ENCODE results near the gene ARHGEF4. TPM values are rescaled to one million over a fixed set of nuclear protein-coding genes. Genes with fewer than 3 reads are reported as not detected.

Gene ARHGEF4
- total and polyA plus RNA-seq, 10 of the 15 experiments (the other 5 are each of a cell fraction or from before 2014, with no cell fraction given) = 0.02 to 0.24 (median 0.16) TPM; not detected in 6

DNA sequence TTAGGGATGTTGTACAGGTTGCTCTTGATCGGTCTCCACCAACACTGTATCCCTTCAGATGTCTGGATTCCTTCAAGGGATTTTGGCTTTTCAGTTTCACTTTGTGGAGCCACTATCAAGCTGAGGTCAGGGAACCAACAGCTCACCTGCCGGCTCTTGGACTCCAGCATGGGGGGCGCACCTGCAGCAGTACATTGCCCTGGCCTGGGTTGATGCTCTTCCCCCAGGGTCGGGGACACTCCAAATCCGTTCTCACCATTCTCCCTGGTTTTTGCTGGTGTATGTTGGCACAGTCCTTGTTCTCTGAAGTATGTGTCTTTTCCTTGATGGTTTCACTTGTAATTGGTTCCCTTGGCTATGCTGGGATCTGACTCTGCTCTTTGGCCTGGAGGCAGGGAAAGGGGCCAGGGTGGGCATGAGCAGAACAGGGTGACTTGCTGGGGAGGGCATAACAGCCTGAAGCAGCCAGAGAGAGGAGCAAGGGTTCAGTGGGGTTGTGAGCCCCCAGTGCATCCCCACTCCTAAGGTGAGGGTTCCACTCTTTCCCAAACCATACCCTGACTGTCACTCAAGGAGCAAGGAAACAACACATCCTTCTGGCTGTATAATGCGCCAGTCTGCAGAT is 5.1 kb downstream of the ARHGEF4 start:
- FAIRE-seq = no peak
- POLR2A ChIA-PET = interaction anchor here (0.5 kb wide), 1 partner anchor 534 kb away, joined by 4 read pairs; no protein-coding TSS in a partner anchor
- Histone ChIP-seq H3K79me2 (ENCODE audit: control insufficient read depth, insufficient read depth, low read length) (no peaks in the 10 kb centered on the region), H3K9me3 (replicated peaks; ENCODE audit: control insufficient read depth, insufficient read depth, low read length) (no peaks in the 10 kb centered on the region), H3K4me3 (no peak overlapping the region), H4K20me1 (ENCODE audit: control insufficient read depth, insufficient read depth) (no peaks in the 10 kb centered on the region), H3K4me2 (ENCODE audit: control insufficient read depth, insufficient read depth) (no peak overlapping the region), H3K27me3 (replicated peaks in 1 of 2; ENCODE audit: control insufficient read depth in 2 of 2, insufficient read depth in 2 of 2, low read length in 1 of 2) (peaks cover 0 to 3% of the 10 kb centered on the region in 2 experiments; a peak in 3 of 4 replicates), H2AFZ (ENCODE audit: control insufficient read depth, low read depth, low read length) (no peak overlapping the region), H3K27ac (ENCODE audit: control insufficient read depth, insufficient read depth) (no peak overlapping the region), H3K36me3 (ENCODE audit: control insufficient read depth in 2 of 2, insufficient read depth in 2 of 2, low read length in 1 of 2) (no peaks in the 10 kb centered on the region), H3K4me1 (ENCODE audit: control insufficient read depth, insufficient read depth, low read length) (no peaks in the 10 kb centered on the region), H3K9ac (ENCODE audit: control insufficient read depth, insufficient read depth, low read length) (no peak overlapping the region)
- intact Hi-C loops (cut with micrococcal nuclease; ENCODE audit: unreplicated experiment) = no loop called here
- BruUV-seq (replicated peaks) = no TSS peak
- ATAC-seq = no peak
- TF ChIP-seq RUNX3 (IDR thresholded peaks at IDR 0.05; ENCODE audit: low read length) (no peak), PML (IDR thresholded peaks at IDR 0.05; ENCODE audit: low read length) (no peak), YBX1 (IDR thresholded peaks at IDR 0.05) (no peak), SMAD1 (IDR thresholded peaks at IDR 0.05; ENCODE audit: low read depth, partially characterized antibody) (no peak), NR2C2 (IDR thresholded peaks at IDR 0.05; ENCODE audit: borderline replicate concordance, control insufficient read depth, insufficient read length, low read depth) (no peak), EED (IDR thresholded peaks at IDR 0.05; ENCODE audit: low read depth) (no peak), MEF2B (IDR thresholded peaks at IDR 0.05; ENCODE audit: partially characterized antibody, poor library complexity, severe bottlenecking) (no peak), DPF2 (IDR thresholded peaks at IDR 0.05) (no peak), NFXL1 (IDR thresholded peaks at IDR 0.05; ENCODE audit: borderline replicate concordance) (no peak), HDGF (IDR thresholded peaks at IDR 0.05) (no peak)
- TF ChIP-seq, protein P1, sequence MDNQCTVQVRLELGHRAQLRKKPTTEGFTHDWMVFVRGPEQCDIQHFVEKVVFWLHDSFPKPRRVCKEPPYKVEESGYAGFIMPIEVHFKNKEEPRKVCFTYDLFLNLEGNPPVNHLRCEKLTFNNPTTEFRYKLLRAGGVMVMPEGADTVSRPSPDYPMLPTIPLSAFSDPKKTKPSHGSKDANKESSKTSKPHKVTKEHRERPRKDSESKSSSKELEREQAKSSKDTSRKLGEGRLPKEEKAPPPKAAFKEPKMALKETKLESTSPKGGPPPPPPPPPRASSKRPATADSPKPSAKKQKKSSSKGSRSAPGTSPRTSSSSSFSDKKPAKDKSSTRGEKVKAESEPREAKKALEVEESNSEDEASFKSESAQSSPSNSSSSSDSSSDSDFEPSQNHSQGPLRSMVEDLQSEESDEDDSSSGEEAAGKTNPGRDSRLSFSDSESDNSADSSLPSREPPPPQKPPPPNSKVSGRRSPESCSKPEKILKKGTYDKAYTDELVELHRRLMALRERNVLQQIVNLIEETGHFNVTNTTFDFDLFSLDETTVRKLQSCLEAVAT (IDR thresholded peaks at IDR 0.05) = no peak
- TF ChIP-seq, protein P2, sequence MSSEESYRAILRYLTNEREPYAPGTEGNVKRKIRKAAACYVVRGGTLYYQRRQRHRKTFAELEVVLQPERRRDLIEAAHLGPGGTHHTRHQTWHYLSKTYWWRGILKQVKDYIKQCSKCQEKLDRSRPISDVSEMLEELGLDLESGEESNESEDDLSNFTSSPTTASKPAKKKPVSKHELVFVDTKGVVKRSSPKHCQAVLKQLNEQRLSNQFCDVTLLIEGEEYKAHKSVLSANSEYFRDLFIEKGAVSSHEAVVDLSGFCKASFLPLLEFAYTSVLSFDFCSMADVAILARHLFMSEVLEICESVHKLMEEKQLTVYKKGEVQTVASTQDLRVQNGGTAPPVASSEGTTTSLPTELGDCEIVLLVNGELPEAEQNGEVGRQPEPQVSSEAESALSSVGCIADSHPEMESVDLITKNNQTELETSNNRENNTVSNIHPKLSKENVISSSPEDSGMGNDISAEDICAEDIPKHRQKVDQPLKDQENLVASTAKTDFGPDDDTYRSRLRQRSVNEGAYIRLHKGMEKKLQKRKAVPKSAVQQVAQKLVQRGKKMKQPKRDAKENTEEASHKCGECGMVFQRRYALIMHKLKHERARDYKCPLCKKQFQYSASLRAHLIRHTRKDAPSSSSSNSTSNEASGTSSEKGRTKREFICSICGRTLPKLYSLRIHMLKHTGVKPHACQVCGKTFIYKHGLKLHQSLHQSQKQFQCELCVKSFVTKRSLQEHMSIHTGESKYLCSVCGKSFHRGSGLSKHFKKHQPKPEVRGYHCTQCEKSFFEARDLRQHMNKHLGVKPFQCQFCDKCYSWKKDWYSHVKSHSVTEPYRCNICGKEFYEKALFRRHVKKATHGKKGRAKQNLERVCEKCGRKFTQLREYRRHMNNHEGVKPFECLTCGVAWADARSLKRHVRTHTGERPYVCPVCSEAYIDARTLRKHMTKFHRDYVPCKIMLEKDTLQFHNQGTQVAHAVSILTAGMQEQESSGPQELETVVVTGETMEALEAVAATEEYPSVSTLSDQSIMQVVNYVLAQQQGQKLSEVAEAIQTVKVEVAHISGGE (CRISPR knock-in tag; IDR thresholded peaks at IDR 0.05) = no peak
- RAD21 ChIA-PET (ENCODE audit: unreplicated experiment) = interaction anchor here (0.9 kb wide), 1 partner anchor 43 kb away, joined by 3 read pairs; no protein-coding TSS in a partner anchor
- WGBS (ENCODE audit: insufficient coverage, insufficient replicate concordance, low lambda C conversion rate, missing lambda C conversion rate) = 47% methylated on average over 6 of the region's 6 CpGs
- CTCF ChIA-PET = interaction anchor here (1.1 to 1.3 kb wide), 3 partner anchors 8 to 40 kb away, joined by 3 to 6 read pairs (median 4); no protein-coding TSS in a partner anchor
- SMC1A ChIA-PET (ENCODE audit: uncharacterized antibody, unreplicated experiment) = no interaction called here
- in situ Hi-C loops (cut with MboI) = no loop called here
- no peak for DNase-seq (ENCODE audit: low read depth, low spot score)
